Neural crest cell (in vitro differentiated cells): ENCODE results near the gene LRSAM1. TPM values are rescaled to one million over a fixed set of nuclear protein-coding genes. Genes with fewer than 3 reads are reported as not detected.

Source experiments
- DNase-seq: peaks from one replicate; pipeline ENCODE4 v3.0.0; 2021; ENCODE audit warnings: low read depth, mixed read lengths, low spot score
- H3K27ac Mint-ChIP-seq: one replicate; pipeline ENCODE4 v1.8.0; 2021; ENCODE audit warnings: mild to moderate bottlenecking, mixed read lengths; ENCODE audit not compliant: unreplicated experiment
- H3K27me3 Mint-ChIP-seq: 2 replicates; pipeline ENCODE4 v1.8.0; 2021; ENCODE audit warnings: low read depth, mild to moderate bottlenecking, mixed read lengths
- H3K36me3 Mint-ChIP-seq: 2 replicates; pipeline ENCODE4 v1.8.0; 2021; ENCODE audit warnings: low read depth, mild to moderate bottlenecking, mixed read lengths
- H3K4me1 Mint-ChIP-seq: 2 replicates; pipeline ENCODE4 v1.8.0; 2021; ENCODE audit warnings: mixed read lengths
- H3K4me3 Mint-ChIP-seq: one replicate; pipeline ENCODE4 v1.8.0; 2021; ENCODE audit warnings: mild to moderate bottlenecking, mixed read lengths
- H3K9me3 Mint-ChIP-seq: 2 replicates; pipeline ENCODE4 v1.8.0; 2021; ENCODE audit warnings: mixed read lengths
- CTCF ChIP-seq: fragments of 200-600 bp; sonication (generic); conservative IDR thresholded peaks from 2 replicates; pipeline ENCODE4 v1.5.0; 2021; ENCODE audit warnings: antibody characterized with exemption, mild to moderate bottlenecking
- total RNA-seq: library from RNA; stranded (reverse); gene quantifications from 2 replicates; pipeline ENCODE4 v1.2.1, GENCODE V29; 2021

LRSAM1 gene
- total RNA-seq, 1 donor from 2014 or later: 17.3 TPM

GRCh38 chr9:127549218-127549617 lies 97.9 kb downstream of the LRSAM1 start:
- Mint-ChIP-seq H3K27ac (no peak overlapping the region), H3K9me3 (no peaks in the 10 kb centered on the region), H3K36me3 (no peaks in the 10 kb centered on the region), H3K27me3 (no peaks in the 10 kb centered on the region), H3K4me3 (no peak overlapping the region), H3K4me1 (peaks cover 49% of the 10 kb centered on the region)
- TF ChIP-seq CTCF: no peak
- DNase-seq: no peak

- no peaks in the 10 kb centered on the region for H3K36me3 Mint-ChIP-seq
- TF ChIP-seq CTCF: no peak
- no peak overlapping the region for H3K4me3 Mint-ChIP-seq
- H3K4me1 Mint-ChIP-seq: peaks cover 52% of the 10 kb centered on the region
- no peaks in the 10 kb centered on the region for H3K9me3 Mint-ChIP-seq
- no peaks in the 10 kb centered on the region for H3K27me3 Mint-ChIP-seq
- no peak for DNase-seq
- no peak overlapping the region for H3K27ac Mint-ChIP-seq
Measured at GRCh38 chr9:127549751-127550150, 98.4 kb downstream of the LRSAM1 start.

GRCh38 chr9:127550282-127550681 lies 99.0 kb downstream of the LRSAM1 start:
- no peak overlapping the region for H3K4me3 Mint-ChIP-seq
- TF ChIP-seq CTCF: no peak
- H3K9me3 Mint-ChIP-seq: no peaks in the 10 kb centered on the region
- H3K27me3 Mint-ChIP-seq: no peaks in the 10 kb centered on the region
- DNase-seq: no peak
- H3K4me1 Mint-ChIP-seq: peaks cover 54% of the 10 kb centered on the region
- no peaks in the 10 kb centered on the region for H3K36me3 Mint-ChIP-seq
- no peak overlapping the region for H3K27ac Mint-ChIP-seq

- Mint-ChIP-seq H3K27ac (no peak overlapping the region), H3K9me3 (no peaks in the 10 kb centered on the region), H3K4me1 (peaks cover 55% of the 10 kb centered on the region), H3K4me3 (no peak overlapping the region), H3K36me3 (no peaks in the 10 kb centered on the region), H3K27me3 (no peaks in the 10 kb centered on the region)
- no peak for DNase-seq
- TF ChIP-seq CTCF: no peak
Measured at GRCh38 chr9:127550751-127551150, 99.4 kb downstream of the LRSAM1 start.

Other genes starting within 250 kb of the LRSAM1 start
- gene GARNL3, start 186.7 kb upstream of the LRSAM1 start, total RNA-seq: 10.3 and 10.5 TPM in 2 replicates
- 31.0 and 37.2 TPM in 2 replicates for gene SLC2A8, start 54.3 kb upstream of the LRSAM1 start, total RNA-seq
- gene ZNF79, start 27.1 kb upstream of the LRSAM1 start, total RNA-seq: 13.2 TPM in 2 replicates
- gene RPL12, start 104 bp upstream of the LRSAM1 start, total RNA-seq: 1,131 and 1,237 TPM in 2 replicates
- 53.3 and 56.1 TPM in 2 replicates for gene STXBP1, start 160.8 kb downstream of the LRSAM1 start, total RNA-seq